GM18498 (cell line): ENCODE results near the gene LENG9.
"Not testable (repeated sequence)": the region's sequence is repeated elsewhere in the genome, so short reads cannot be mapped to it uniquely, and the experiment has no call there.

Experiments
- ATAC-seq: cut with Tn5 transposase; IDR thresholded peaks from one replicate; pipeline ENCODE4 v1.9.1; 2021; ENCODE audit warnings: mild to moderate bottlenecking, moderate library complexity; ENCODE audit not compliant: unreplicated experiment

Gene LENG9

GRCh38 chr19:54480051-54480450 is 16.5 kb upstream of the LENG9 start:
- ATAC-seq, result no peak

- ATAC-seq, result no peak
Observed at GRCh38 chr19:54478677-54479266, 15.2 kb upstream of the LENG9 start.

GRCh38 chr19:54477650-54478049 is 14.1 kb upstream of the LENG9 start:
- no peak for ATAC-seq

- no peak for ATAC-seq
Observed at GRCh38 chr19:54475706-54476105, 12.1 kb upstream of the LENG9 start.

GRCh38 chr19:54473892-54474372 is 10.4 kb upstream of the LENG9 start:
- no peak for ATAC-seq

GRCh38 chr19:54473071-54473891 is 9.7 kb upstream of the LENG9 start, which contains the start of gene CDC42EP5:
Gene CDC42EP5 (minus strand): TSS chr19:54473296. CDS start chr19:54465547, 7,749 bp downstream.
- no peak for ATAC-seq

- no peak for ATAC-seq
Observed at GRCh38 chr19:54470991-54471782, 7.6 kb upstream of the LENG9 start.

- no peak for ATAC-seq
Observed at GRCh38 chr19:54470276-54470887, 6.8 kb upstream of the LENG9 start.

- ATAC-seq, result no peak
Observed at GRCh38 chr19:54469496-54469934, 5.9 kb upstream of the LENG9 start.

- not testable (repeated sequence) for ATAC-seq
Observed at GRCh38 chr19:54466110-54466480, 2.5 kb upstream of the LENG9 start.

- ATAC-seq, result no peak
Observed at GRCh38 chr19:54465426-54466109, 2.0 kb upstream of the LENG9 start.

GRCh38 chr19:54464630-54465425 is 1.2 kb upstream of the LENG9 start:
- peak; percentile 51 for ATAC-seq

GRCh38 chr19:54464044-54464629 is 559 bp upstream of the LENG9 start:
- peak; percentile 40 for ATAC-seq

- peak; percentile 24 for ATAC-seq
Observed at GRCh38 chr19:54462655-54463530, 685 bp downstream of the LENG9 start.

- ATAC-seq, result no peak
Observed at GRCh38 chr19:54462047-54462654, 1.4 kb downstream of the LENG9 start.

- no peak for ATAC-seq
Observed at GRCh38 chr19:54461613-54462012, 2.0 kb downstream of the LENG9 start.

GRCh38 chr19:54461210-54461609 is 2.4 kb downstream of the LENG9 start:
- ATAC-seq, result no peak
